ENCODE data around the gene PLEKHH2.
"Not testable (repeated sequence)": the region's sequence is repeated elsewhere in the genome, so short reads cannot be mapped to it uniquely, and the experiment has no call there.

Gene PLEKHH2

GRCh38 chr2:43717322-43717721 lies 80.3 kb downstream of the PLEKHH2 start:
- DNase-seq (ENCODE audit: low read depth in 2 of 2) = no peak

GRCh38 chr2:43718530-43719124 lies 81.6 kb downstream of the PLEKHH2 start:
- no peak for DNase-seq (ENCODE audit: low read depth in 2 of 2)

- no peak for DNase-seq (ENCODE audit: low read depth in 2 of 2)
Measured at GRCh38 chr2:43724728-43725526, 87.9 kb downstream of the PLEKHH2 start.

DNA sequence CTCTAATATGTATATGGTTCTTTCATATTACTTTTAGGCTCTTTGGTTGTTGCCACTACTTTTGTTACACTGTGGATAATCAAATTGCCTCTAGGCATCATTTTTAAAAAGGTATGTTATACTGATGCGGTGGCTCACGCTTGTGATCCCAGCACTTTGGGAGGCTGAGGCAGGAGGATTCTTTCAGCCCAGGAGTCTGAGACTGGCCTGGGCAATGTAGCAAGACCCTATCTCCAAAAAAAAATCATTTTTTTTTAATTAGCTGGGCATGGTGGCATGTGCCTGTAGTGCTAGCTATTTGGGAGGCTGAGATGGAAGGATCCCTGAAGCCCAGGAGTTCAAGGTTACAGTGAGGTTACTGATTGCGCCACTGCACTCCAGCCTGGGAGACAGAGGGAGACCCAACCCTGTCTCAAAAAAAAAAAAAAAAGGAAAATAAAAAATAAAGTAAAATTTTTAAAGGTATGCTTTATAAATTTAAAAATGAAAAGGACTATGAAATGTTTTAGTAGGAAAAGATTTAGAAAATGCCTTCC lies 88.7 kb downstream of the PLEKHH2 start:
- no peak for DNase-seq (ENCODE audit: low read depth in 2 of 2)

GRCh38 chr2:43726961-43727633 lies 90.0 kb downstream of the PLEKHH2 start:
- DNase-seq (ENCODE audit: low read depth in 2 of 2) = not testable (repeated sequence)

- DNase-seq (ENCODE audit: low read depth in 2 of 2) = no peak
Measured at GRCh38 chr2:43727634-43728014, 90.6 kb downstream of the PLEKHH2 start.

DNA sequence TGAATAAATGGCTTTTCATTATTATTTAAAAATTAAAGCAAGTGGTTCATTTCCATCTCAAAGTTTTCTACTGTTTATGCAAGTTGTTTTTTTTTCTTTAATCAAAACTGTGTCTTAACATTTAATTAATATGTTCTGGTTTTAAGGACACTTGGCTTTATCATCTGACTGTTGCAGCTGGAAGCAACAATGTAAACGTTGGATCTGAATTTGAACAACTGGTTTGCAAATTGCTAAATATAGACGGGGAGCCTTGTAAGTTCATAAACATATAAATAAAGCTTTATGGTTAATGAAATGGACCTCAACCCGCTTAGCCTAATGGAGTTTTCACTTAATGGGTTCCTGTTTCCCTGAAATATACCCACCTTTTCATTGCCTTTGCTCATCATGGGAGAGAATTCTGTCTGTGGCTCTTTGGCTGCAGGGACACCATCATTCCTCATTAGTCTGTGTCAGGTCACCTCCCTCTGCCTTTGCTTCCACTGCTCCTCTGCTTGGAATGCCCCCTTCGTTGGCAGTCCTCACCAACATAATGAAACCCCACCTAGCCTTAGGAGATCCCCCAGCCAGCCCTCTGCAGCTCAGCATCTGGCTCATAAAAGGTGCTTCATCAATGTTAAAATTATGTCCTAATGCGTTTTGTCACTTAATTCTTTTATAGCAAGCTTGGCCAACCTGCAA lies 92.6 kb downstream of the PLEKHH2 start:
- no peak for DNase-seq (ENCODE audit: low read depth in 2 of 2)

DNA sequence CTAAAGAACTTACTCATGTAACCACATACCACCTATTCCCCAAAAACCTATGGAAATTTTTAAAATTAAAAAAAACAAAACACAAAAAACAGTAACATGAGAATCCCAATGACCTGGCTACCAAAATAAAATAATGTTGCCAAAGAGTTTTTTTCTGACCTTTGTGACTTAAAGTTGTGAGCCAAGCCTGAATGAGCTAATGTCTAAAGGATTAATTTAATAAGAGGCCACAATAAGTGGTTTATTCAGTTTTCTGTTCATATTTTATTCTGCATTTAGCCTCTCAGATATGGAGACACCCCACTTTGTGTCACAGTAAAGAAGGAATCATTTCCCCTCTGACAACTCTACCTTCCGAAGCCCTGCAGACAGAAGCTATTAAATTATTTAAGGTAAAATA lies 94.2 kb downstream of the PLEKHH2 start:
- DNase-seq (ENCODE audit: low read depth in 2 of 2) = no peak

- DNase-seq (ENCODE audit: low read depth in 2 of 2) = no peak
Measured at GRCh38 chr2:43736637-43737036, 99.6 kb downstream of the PLEKHH2 start.

- peak; percentile 72 for DNase-seq (ENCODE audit: low read depth in 2 of 2)
Measured at GRCh38 chr2:43737097-43737854, 100.2 kb downstream of the PLEKHH2 start.

DNA sequence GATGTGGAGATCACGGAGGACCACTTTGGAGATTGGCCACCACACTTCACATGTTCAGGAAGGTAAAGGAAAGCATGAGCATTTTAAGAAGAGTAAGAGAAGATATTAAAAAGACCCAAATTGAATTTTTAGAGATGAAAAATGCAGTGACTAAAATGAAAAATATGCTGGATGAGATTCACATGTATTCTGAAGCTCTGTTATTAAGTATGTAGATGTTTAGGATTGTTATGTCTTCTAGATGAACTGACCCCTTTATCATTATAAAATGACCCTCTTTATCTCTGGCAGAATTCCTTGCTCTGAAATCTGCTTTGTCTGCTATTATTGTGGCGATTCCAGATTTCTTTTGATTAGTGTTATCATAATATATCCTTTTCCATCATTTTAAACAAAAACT lies 100.8 kb downstream of the PLEKHH2 start:
- DNase-seq (ENCODE audit: low read depth in 2 of 2) = no peak

- no peak for DNase-seq (ENCODE audit: low read depth in 2 of 2)
Measured at GRCh38 chr2:43738257-43738656, 101.2 kb downstream of the PLEKHH2 start.

DNA sequence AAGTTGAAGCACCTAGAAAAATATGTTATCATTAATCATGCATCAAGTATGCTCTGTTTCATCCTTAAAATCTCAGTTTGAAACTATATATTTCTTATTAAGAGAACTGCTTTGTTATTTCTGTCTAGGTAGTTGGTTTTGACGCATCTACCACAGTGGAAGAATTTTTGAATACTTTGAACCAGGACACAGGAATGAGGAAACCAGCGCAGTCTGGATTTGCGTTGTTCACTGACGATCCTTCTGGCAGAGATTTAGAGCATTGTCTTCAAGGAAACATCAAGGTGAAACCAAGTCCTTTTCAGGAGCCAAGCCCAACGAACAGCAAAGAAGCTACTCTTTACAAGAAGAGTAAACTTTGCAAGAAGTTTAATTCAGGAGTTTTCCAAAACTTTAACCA lies 106.6 kb downstream of the PLEKHH2 start:
- DNase-seq (ENCODE audit: low read depth in 2 of 2) = no peak

DNA sequence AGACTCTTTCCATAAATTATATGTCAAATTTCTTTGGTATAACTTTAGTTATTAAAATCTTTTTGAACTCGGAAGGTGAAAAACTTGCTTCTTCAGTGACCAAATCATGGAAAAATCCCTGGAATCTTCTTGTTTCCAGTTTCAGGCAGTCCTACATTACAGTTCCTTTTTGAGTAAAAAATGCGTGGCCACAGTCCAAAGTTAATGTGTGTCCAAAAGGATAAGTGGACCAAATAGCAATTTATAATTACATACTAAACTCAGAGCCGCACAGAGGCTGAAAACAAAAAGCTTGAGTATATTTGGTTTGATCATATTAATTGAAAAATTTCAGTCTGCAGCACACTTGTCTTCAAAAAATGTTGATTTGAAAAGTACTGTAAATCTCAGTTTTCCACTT lies 108.4 kb downstream of the PLEKHH2 start:
- peak in 1 of 2 experiments; percentile 37 for DNase-seq (ENCODE audit: low read depth in 2 of 2)

DNA sequence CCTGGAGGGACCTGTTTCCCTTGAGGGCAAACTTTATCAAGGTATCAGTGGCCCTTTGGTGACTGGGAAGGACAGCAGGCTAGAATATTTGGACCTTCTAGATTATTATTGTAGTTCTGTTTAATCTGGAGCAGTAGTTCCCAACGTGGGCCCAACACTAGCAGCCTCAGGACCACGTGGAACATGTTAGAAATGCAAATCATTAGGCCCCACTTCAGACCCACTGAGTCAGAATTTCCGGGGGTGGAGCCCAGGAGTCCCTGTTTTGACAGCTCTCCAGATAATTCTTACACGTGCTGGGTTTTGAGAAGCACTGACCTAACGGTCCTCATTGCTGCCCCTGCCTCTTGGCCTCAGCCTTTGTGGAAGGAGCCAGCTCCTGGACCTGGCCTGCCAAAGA lies 111.3 kb downstream of the PLEKHH2 start:
- no peak for DNase-seq (ENCODE audit: low read depth in 2 of 2)

- no peak for DNase-seq (ENCODE audit: low read depth in 2 of 2)
Measured at GRCh38 chr2:43749583-43749982, 112.5 kb downstream of the PLEKHH2 start.

DNA sequence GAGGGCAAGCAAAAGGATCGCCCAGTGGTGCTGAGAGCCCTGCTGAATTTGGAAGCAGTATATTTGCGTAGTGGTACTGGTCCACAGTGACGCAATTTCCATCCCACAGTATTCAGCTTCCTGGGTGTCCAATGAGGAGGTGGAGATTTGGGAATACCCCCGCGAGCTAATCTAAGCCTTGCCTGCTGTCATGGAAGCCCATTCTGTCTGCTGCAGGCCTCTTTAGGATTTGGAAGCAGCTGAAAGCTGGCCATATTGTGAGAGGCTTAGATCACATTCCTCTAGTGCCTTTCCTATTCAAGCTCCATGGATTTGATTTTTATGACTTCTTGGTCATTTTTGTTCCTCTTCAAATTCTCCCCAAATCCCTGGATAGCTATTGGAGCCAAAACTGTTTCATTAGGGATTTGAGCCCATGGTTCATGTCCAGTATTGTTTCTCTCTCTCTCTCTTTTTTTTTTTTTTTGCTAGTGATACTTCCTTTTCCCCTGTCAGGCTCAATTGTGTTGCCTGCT lies 114.5 kb downstream of the PLEKHH2 start:
- no peak for DNase-seq (ENCODE audit: low read depth in 2 of 2)

GRCh38 chr2:43752302-43752701 lies 115.2 kb downstream of the PLEKHH2 start:
- no peak for DNase-seq (ENCODE audit: low read depth in 2 of 2)

GRCh38 chr2:43754180-43754579 lies 117.1 kb downstream of the PLEKHH2 start:
- DNase-seq (ENCODE audit: low read depth in 2 of 2) = no peak

- no peak for DNase-seq (ENCODE audit: low read depth in 2 of 2)
Measured at GRCh38 chr2:43758739-43759138, 121.7 kb downstream of the PLEKHH2 start.

DNA sequence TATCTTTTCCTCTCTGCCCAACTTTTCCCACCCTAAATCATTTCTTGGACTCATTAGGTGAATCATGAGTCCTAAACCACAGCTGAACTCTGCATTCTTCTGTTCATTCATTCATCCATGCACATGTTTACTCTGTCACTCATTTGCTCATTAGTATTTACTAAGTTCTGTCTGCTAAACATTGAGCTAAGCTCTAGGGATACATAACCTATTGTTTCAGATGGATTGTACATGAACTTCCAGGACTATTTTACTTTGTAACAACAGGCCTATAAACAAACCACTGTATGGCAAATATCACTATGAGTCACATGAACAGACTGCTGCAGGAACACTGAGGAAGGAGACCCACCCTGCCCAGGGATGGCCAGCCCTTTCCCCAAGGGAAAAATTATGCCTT lies 122.1 kb downstream of the PLEKHH2 start:
- DNase-seq (ENCODE audit: low read depth in 2 of 2) = peak in 1 of 2 experiments; percentile 43

Measured in fibroblast of skin of left quadriceps (primary cell).